ENCODE results near the gene TNRC6B.

Gene TNRC6B

GRCh38 chr22:40238425-40239344 is 61.0 kb downstream of the TNRC6B start (continued):
- no peak for TF ChIP-seq ZSCAN18 (tag by site-specific recombination; IDR thresholded peaks at IDR 0.05)
- no peak for TF ChIP-seq ZNF658 (tag by site-specific recombination; IDR thresholded peaks at IDR 0.05)
- TF ChIP-seq ZNF19 (tag by site-specific recombination; IDR thresholded peaks at IDR 0.05; ENCODE audit: low read depth): no peak
- TF ChIP-seq ZNF366 (tag by site-specific recombination; conservative IDR thresholded peaks at IDR 0.05): no peak
- no peak for TF ChIP-seq ZNF214 (tag by site-specific recombination; IDR thresholded peaks at IDR 0.05; ENCODE audit: borderline replicate concordance)
- no peak for TF ChIP-seq ZNF626 (tag by site-specific recombination; IDR thresholded peaks at IDR 0.05)
- no peak for TF ChIP-seq SETDB1 (IDR thresholded peaks at IDR 0.05; ENCODE audit: insufficient read length, low read length)
- no peak for TF ChIP-seq ZNF580 (tag by site-specific recombination; IDR thresholded peaks at IDR 0.05)
- TF ChIP-seq ZNF121 (tag by site-specific recombination; IDR thresholded peaks at IDR 0.05): peak; percentile 46; the same call in 1 of the 2 replicates
- TF ChIP-seq ZNF777 (tag by site-specific recombination; IDR thresholded peaks at IDR 0.05; ENCODE audit: borderline replicate concordance): no peak
- no peak for TF ChIP-seq SP2 (tag by site-specific recombination; IDR thresholded peaks at IDR 0.05)
- no peak for TF ChIP-seq ZNF707 (tag by site-specific recombination; IDR thresholded peaks at IDR 0.05)
- no peak for TF ChIP-seq ZFP69B (tag by site-specific recombination; IDR thresholded peaks at IDR 0.05)
- TF ChIP-seq ZBTB11 (tag by site-specific recombination; conservative IDR thresholded peaks at IDR 0.05; ENCODE audit: low read depth): no peak
- TF ChIP-seq KLF7 (tag by site-specific recombination; IDR thresholded peaks at IDR 0.05; ENCODE audit: borderline replicate concordance): no peak
- TF ChIP-seq BCL11A (tag by site-specific recombination; IDR thresholded peaks at IDR 0.05; ENCODE audit: low read depth): no peak
- TF ChIP-seq ZNF664 (tag by site-specific recombination; IDR thresholded peaks at IDR 0.05): no peak
- no peak for TF ChIP-seq ZNF660 (tag by site-specific recombination; IDR thresholded peaks at IDR 0.05)

GRCh38 chr22:40239345-40239683 is 61.6 kb downstream of the TNRC6B start:
- H3K27ac ChIP-seq (ENCODE audit: extremely low read depth, low read depth, low read length): no peak overlapping the region
- no peaks in the 10 kb centered on the region for H3K9me3 ChIP-seq (ENCODE audit: control insufficient read depth, insufficient read depth, low read depth, low read length)
- CTCF ChIA-PET: no interaction called here
- POLR2A ChIA-PET: interaction anchor here (0.6 kb wide), 1 partner anchor 1564 kb away, joined by 3 read pairs; no protein-coding TSS in a partner anchor
- no peak overlapping the region for H3K4me3 ChIP-seq (ENCODE audit: low read depth, low read length)
- TF ChIP-seq SP2 (tag by site-specific recombination; IDR thresholded peaks at IDR 0.05) (no peak), ZBTB6 (tag by site-specific recombination; IDR thresholded peaks at IDR 0.05) (no peak), ZNF449 (tag by site-specific recombination; IDR thresholded peaks at IDR 0.05) (no peak), ZNF398 (tag by site-specific recombination; IDR thresholded peaks at IDR 0.05) (no peak), SCRT1 (tag by site-specific recombination; IDR thresholded peaks at IDR 0.05; ENCODE audit: borderline replicate concordance) (no peak), GLI4 (tag by site-specific recombination; IDR thresholded peaks at IDR 0.05) (no peak), ZIC2 (tag by site-specific recombination; IDR thresholded peaks at IDR 0.05) (no peak), ZNF549 (tag by site-specific recombination; IDR thresholded peaks at IDR 0.05) (no peak), ZFP69B (tag by site-specific recombination; IDR thresholded peaks at IDR 0.05) (no peak), ZNF629 (tag by site-specific recombination; IDR thresholded peaks at IDR 0.05) (no peak), ZNF621 (tag by site-specific recombination; IDR thresholded peaks at IDR 0.05) (no peak)
- H3K36me3 ChIP-seq (ENCODE audit: control insufficient read depth in 2 of 2, insufficient read depth in 1 of 2, low read length in 2 of 2): no peaks in the 10 kb centered on the region
- H3K4me1 ChIP-seq (ENCODE audit: control insufficient read depth, insufficient read depth, low read length): peaks cover 16% of the 10 kb centered on the region
